Chondrocyte (in vitro differentiated cells): ENCODE data around the gene LST1. TPM values are rescaled to one million over a fixed set of nuclear protein-coding genes. Genes with fewer than 3 reads are reported as not detected.

Experiments used
- DNase-seq: peaks from one replicate; pipeline ENCODE4 v3.0.0; 2021; ENCODE audit warnings: mixed read lengths, low spot score
- H3K27ac Mint-ChIP-seq: one replicate; pipeline ENCODE4 v1.8.0; 2021; ENCODE audit warnings: mild to moderate bottlenecking, moderate library complexity, mixed read lengths; ENCODE audit not compliant: unreplicated experiment
- H3K27me3 Mint-ChIP-seq: 2 replicates; pipeline ENCODE4 v1.8.0; 2021; ENCODE audit warnings: low read depth, mixed read lengths
- H3K36me3 Mint-ChIP-seq: 2 replicates; pipeline ENCODE4 v1.8.0; 2021; ENCODE audit warnings: low read depth, mixed read lengths
- H3K4me1 Mint-ChIP-seq: 2 replicates; pipeline ENCODE4 v1.8.0; 2021; ENCODE audit warnings: low read depth, mild to moderate bottlenecking, mixed read lengths
- H3K4me3 Mint-ChIP-seq: one replicate; pipeline ENCODE4 v1.8.0; 2021; ENCODE audit warnings: mild to moderate bottlenecking, moderate library complexity, mixed read lengths; ENCODE audit not compliant: unreplicated experiment
- H3K9me3 Mint-ChIP-seq: 2 replicates; pipeline ENCODE4 v1.8.0; 2021; ENCODE audit warnings: low read depth, mixed read lengths
- CTCF ChIP-seq: fragments of 200-600 bp; sonication (generic); IDR thresholded peaks from 2 replicates; pipeline ENCODE4 v1.5.0; 2021; ENCODE audit warnings: antibody characterized with exemption, mild to moderate bottlenecking, moderate library complexity
- total RNA-seq: library from RNA; stranded (reverse); gene quantifications from 3 replicates; pipeline ENCODE4 v1.2.1, GENCODE V29; 2021

The LST1 gene
- total RNA-seq, 1 donor from 2014 or later: not detected

- Mint-ChIP-seq H3K27me3 (no peaks in the 10 kb centered on the region), H3K27ac (peak overlapping the region; percentile 36), H3K4me1 (no peaks in the 10 kb centered on the region), H3K36me3 (peaks cover 51% of the 10 kb centered on the region), H3K4me3 (no peak overlapping the region), H3K9me3 (no peaks in the 10 kb centered on the region)
- no peak for TF ChIP-seq CTCF
- DNase-seq: no peak
These were observed 45.7 kb downstream of the LST1 start for GRCh38 chr6:31631681-31632278.

- DNase-seq: no peak
- Mint-ChIP-seq H3K27ac (peak overlapping the region; percentile 36), H3K4me3 (no peak overlapping the region), H3K27me3 (no peaks in the 10 kb centered on the region), H3K9me3 (no peaks in the 10 kb centered on the region), H3K4me1 (no peaks in the 10 kb centered on the region), H3K36me3 (peaks cover 53% of the 10 kb centered on the region)
- no peak for TF ChIP-seq CTCF
These were observed 46.3 kb downstream of the LST1 start for GRCh38 chr6:31632279-31632946.

- no peak for DNase-seq
- peaks cover 47% of the 10 kb centered on the region for H3K36me3 Mint-ChIP-seq
- no peak overlapping the region for H3K27ac Mint-ChIP-seq
- no peak for TF ChIP-seq CTCF
- no peaks in the 10 kb centered on the region for H3K27me3 Mint-ChIP-seq
- H3K4me1 Mint-ChIP-seq: no peaks in the 10 kb centered on the region
- H3K4me3 Mint-ChIP-seq: no peak overlapping the region
- no peaks in the 10 kb centered on the region for H3K9me3 Mint-ChIP-seq
These were observed 47.4 kb downstream of the LST1 start for GRCh38 chr6:31633447-31633846.

- peaks cover 46% of the 10 kb centered on the region for H3K36me3 Mint-ChIP-seq
- no peak for TF ChIP-seq CTCF
- H3K27ac Mint-ChIP-seq: peak overlapping the region; percentile 73
- H3K27me3 Mint-ChIP-seq: no peaks in the 10 kb centered on the region
- H3K4me3 Mint-ChIP-seq: no peak overlapping the region
- no peaks in the 10 kb centered on the region for H3K4me1 Mint-ChIP-seq
- no peaks in the 10 kb centered on the region for H3K9me3 Mint-ChIP-seq
- DNase-seq: no peak
These were observed 48.1 kb downstream of the LST1 start for GRCh38 chr6:31634131-31634530.

GRCh38 chr6:31634969-31635575 lies 49.0 kb downstream of the LST1 start:
- no peaks in the 10 kb centered on the region for H3K9me3 Mint-ChIP-seq
- no peaks in the 10 kb centered on the region for H3K27me3 Mint-ChIP-seq
- H3K27ac Mint-ChIP-seq: no peak overlapping the region
- H3K4me3 Mint-ChIP-seq: no peak overlapping the region
- no peak for TF ChIP-seq CTCF
- H3K4me1 Mint-ChIP-seq: no peaks in the 10 kb centered on the region
- H3K36me3 Mint-ChIP-seq: peaks cover 42% of the 10 kb centered on the region
- no peak for DNase-seq
